Smooth muscle cell (in vitro differentiated cells): ENCODE results near the gene RPL36A. TPM values are rescaled to one million over a fixed set of nuclear protein-coding genes. Genes with fewer than 3 reads are reported as not detected.

Experiments
- DNase-seq: peaks from one replicate; lab custom pipeline; 2025; ENCODE audit not compliant: unreplicated experiment; lab: John Stamatoyannopoulos, UW
- H2AFZ ChIP-seq: fragments of 200-600 bp; sonication (generic); 2 replicates; pipeline ENCODE4 v1.6.0; 2016; ENCODE audit warnings: antibody characterized with exemption, low read depth, mild to moderate bottlenecking
- H3F3A ChIP-seq: fragments of 200-600 bp; sonication (generic); 2 replicates; pipeline ENCODE4 v1.6.0; 2017; ENCODE audit warnings: antibody characterized with exemption, low read depth
- H3K27ac ChIP-seq: fragments of 200-600 bp; sonication (generic); 2 replicates; pipeline ENCODE4 v1.5.1; 2016; ENCODE audit warnings: low read depth, mild to moderate bottlenecking
- H3K27me3 ChIP-seq: fragments of 200-600 bp; sonication (generic); 2 replicates; pipeline ENCODE4 v1.6.1; 2016; ENCODE audit warnings: low read depth, mild to moderate bottlenecking
- H3K36me3 ChIP-seq: fragments of 200-600 bp; sonication (generic); 2 replicates; pipeline ENCODE4 v1.5.1; 2016; ENCODE audit warnings: low read depth
- H3K4me1 ChIP-seq: fragments of 200-600 bp; sonication (generic); 2 replicates; pipeline ENCODE4 v1.5.1; 2016; ENCODE audit warnings: low read depth
- H3K4me2 ChIP-seq: fragments of 200-600 bp; sonication (generic); 2 replicates; pipeline ENCODE4 v1.6.0; 2016; ENCODE audit warnings: mild to moderate bottlenecking
- H3K4me3 ChIP-seq: fragments of 200-600 bp; sonication (generic); 2 replicates; pipeline ENCODE4 v1.5.1; 2016; ENCODE audit warnings: mild to moderate bottlenecking
- H3K79me2 ChIP-seq: fragments of 200-600 bp; sonication (generic); 2 replicates; pipeline ENCODE4 v1.6.0; 2016; ENCODE audit warnings: low read depth, mild to moderate bottlenecking
- H3K9ac ChIP-seq: fragments of 200-600 bp; sonication (generic); 2 replicates; pipeline ENCODE4 v1.6.0; 2016; ENCODE audit warnings: low read depth
- H3K9me3 ChIP-seq: fragments of 200-600 bp; sonication (generic); replicated peaks from 2 replicates; pipeline ENCODE4 v1.5.1; 2016; ENCODE audit warnings: low read depth
- H4K20me1 ChIP-seq: fragments of 200-600 bp; sonication (generic); 2 replicates; pipeline ENCODE4 v1.6.0; 2016; ENCODE audit warnings: low read depth
- WGBS: methylation state at CpG from one replicate; pipeline ENCODE4 v1.1.7; 2016; ENCODE audit warnings: low lambda C conversion rate; 5-methylcytosine and 5-hydroxymethylcytosine counted together
- polyA plus RNA-seq: library from polyadenylated mRNA; unstranded; fragments of >200 nt; fragmentation: Nextera tagmentation; extraction: Ambion mirVana; gene quantifications from 2 replicates; pipeline ENCODE4 v1.2.1, GENCODE V29; 2016
- total RNA-seq: library from RNA; depleted of rRNA; stranded (reverse); fragments of >200 nt; gene quantifications from 2 replicates; pipeline ENCODE4 v1.2.3, GENCODE V29; 2014
- TF ChIP-seq, protein P1 (sequence below): fragments of 200-600 bp; sonication (generic); IDR thresholded peaks from 2 replicates; pipeline ENCODE4 v1.5.1; 2017; ENCODE audit warnings: borderline replicate concordance, mild to moderate bottlenecking, antibody characterized with exemption; ENCODE audit not compliant: insufficient read depth, poor library complexity, severe bottlenecking

RPL36A gene
- total and polyA plus RNA-seq, 2 experiments from 2014 or later: 301 to 3,414 TPM

DNA sequence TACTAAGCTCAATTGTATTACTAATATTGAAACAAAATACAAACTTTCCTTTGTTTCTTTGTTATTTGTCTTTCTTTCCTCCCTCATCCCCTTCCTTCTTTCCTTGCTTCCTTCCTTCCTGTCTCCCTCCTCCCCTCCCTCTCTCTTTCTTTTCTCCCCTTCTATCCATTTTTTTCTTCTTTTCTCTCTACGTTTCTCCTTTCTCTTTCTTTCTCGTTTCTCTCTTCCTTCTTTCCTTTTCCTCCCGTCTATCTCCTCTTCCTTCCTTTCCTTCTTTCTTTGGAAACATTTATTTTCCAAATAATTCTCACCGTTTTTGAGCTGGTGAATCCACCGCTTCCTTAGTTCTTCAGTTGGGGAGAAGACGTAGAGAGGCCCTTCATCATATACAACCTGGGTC, 21.1 kb upstream of the RPL36A start:
- H3K4me1 ChIP-seq: no peaks in the 10 kb centered on the region
- no peak overlapping the region for H2AFZ ChIP-seq
- H4K20me1 ChIP-seq: no peaks in the 10 kb centered on the region
- no peaks in the 10 kb centered on the region for H3K27me3 ChIP-seq
- TF ChIP-seq, protein P1, sequence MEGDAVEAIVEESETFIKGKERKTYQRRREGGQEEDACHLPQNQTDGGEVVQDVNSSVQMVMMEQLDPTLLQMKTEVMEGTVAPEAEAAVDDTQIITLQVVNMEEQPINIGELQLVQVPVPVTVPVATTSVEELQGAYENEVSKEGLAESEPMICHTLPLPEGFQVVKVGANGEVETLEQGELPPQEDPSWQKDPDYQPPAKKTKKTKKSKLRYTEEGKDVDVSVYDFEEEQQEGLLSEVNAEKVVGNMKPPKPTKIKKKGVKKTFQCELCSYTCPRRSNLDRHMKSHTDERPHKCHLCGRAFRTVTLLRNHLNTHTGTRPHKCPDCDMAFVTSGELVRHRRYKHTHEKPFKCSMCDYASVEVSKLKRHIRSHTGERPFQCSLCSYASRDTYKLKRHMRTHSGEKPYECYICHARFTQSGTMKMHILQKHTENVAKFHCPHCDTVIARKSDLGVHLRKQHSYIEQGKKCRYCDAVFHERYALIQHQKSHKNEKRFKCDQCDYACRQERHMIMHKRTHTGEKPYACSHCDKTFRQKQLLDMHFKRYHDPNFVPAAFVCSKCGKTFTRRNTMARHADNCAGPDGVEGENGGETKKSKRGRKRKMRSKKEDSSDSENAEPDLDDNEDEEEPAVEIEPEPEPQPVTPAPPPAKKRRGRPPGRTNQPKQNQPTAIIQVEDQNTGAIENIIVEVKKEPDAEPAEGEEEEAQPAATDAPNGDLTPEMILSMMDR: no peak
- 74% methylated on average over 6 of the region's 6 CpGs for WGBS
- no peaks in the 10 kb centered on the region for H3F3A ChIP-seq
- no peak overlapping the region for H3K4me2 ChIP-seq
- H3K9me3 ChIP-seq: no peaks in the 10 kb centered on the region
- H3K36me3 ChIP-seq: no peaks in the 10 kb centered on the region
- H3K9ac ChIP-seq: no peak overlapping the region
- H3K4me3 ChIP-seq: no peak overlapping the region
- H3K27ac ChIP-seq: no peak overlapping the region
- DNase-seq: no peak
- H3K79me2 ChIP-seq: no peaks in the 10 kb centered on the region

- Histone ChIP-seq H3K36me3 (no peaks in the 10 kb centered on the region), H3K9me3 (no peaks in the 10 kb centered on the region)
- 53% methylated on average over 3 of the region's 3 CpGs for WGBS
Measured at GRCh38 chrX:101370888-101371504, 19.8 kb upstream of the RPL36A start.

GRCh38 chrX:101377547-101377946, 13.3 kb upstream of the RPL36A start:
- Histone ChIP-seq H4K20me1 (no peaks in the 10 kb centered on the region), H3K79me2 (no peaks in the 10 kb centered on the region), H3F3A (no peaks in the 10 kb centered on the region), H2AFZ (no peak overlapping the region), H3K27me3 (no peaks in the 10 kb centered on the region), H3K9me3 (no peaks in the 10 kb centered on the region), H3K9ac (no peak overlapping the region), H3K4me1 (no peaks in the 10 kb centered on the region), H3K4me3 (no peak overlapping the region), H3K4me2 (no peak overlapping the region), H3K36me3 (no peaks in the 10 kb centered on the region), H3K27ac (no peak overlapping the region)
- 65% methylated on average over 1 of the region's 1 CpG for WGBS
- no peak for DNase-seq
- TF ChIP-seq, protein P1: no peak

More at GRCh38 chrX:101370888-101371504, 19.8 kb upstream of the RPL36A start:
- Histone ChIP-seq H3K4me3 (no peak overlapping the region), H3K4me2 (no peak overlapping the region), H3K79me2 (no peaks in the 10 kb centered on the region), H2AFZ (no peak overlapping the region), H3K27ac (no peak overlapping the region), H3K9ac (no peak overlapping the region), H4K20me1 (no peaks in the 10 kb centered on the region), H3F3A (no peaks in the 10 kb centered on the region), H3K4me1 (no peaks in the 10 kb centered on the region), H3K27me3 (no peaks in the 10 kb centered on the region)
- DNase-seq: no peak
- TF ChIP-seq, protein P1: no peak

- TF ChIP-seq, protein P1: no peak
- Histone ChIP-seq H3K27me3 (no peaks in the 10 kb centered on the region), H2AFZ (no peak overlapping the region), H3K4me3 (no peak overlapping the region), H3F3A (no peaks in the 10 kb centered on the region), H3K79me2 (no peaks in the 10 kb centered on the region), H4K20me1 (no peaks in the 10 kb centered on the region), H3K4me1 (no peaks in the 10 kb centered on the region), H3K27ac (no peak overlapping the region), H3K36me3 (no peaks in the 10 kb centered on the region), H3K9ac (no peak overlapping the region), H3K9me3 (no peaks in the 10 kb centered on the region), H3K4me2 (no peak overlapping the region)
- DNase-seq: no peak
- 70% methylated on average over 4 of the region's 4 CpGs for WGBS
Measured at GRCh38 chrX:101383679-101384205, 7.1 kb upstream of the RPL36A start.
